ENCODE results near the gene RIC8A. TPM values are rescaled to one million over a fixed set of nuclear protein-coding genes. Genes with fewer than 3 reads are reported as not detected.

The RIC8A gene
- total and polyA plus RNA-seq, 9 of the 15 experiments (the other 6 are each of a cell fraction or from before 2014, with no cell fraction given) = 10.7 to 108 (median 72.1) TPM

GRCh38 chr11:235609-235996 is 28.1 kb downstream of the RIC8A start (continued):
- TF ChIP-seq YY1 (IDR thresholded peaks at IDR 0.05; ENCODE audit: borderline replicate concordance in 1 of 3, control insufficient read depth in 1 of 3, extremely low read depth in 1 of 3, insufficient read depth in 3 of 3, insufficient read length in 1 of 3, insufficient replicate concordance in 2 of 3, low read depth in 1 of 3, low read length in 2 of 3) (no peak), ZBTB34 (CRISPR knock-in tag; IDR thresholded peaks at IDR 0.05) (no peak), ZNF143 (CRISPR knock-in tag; IDR thresholded peaks at IDR 0.05) (no peak), PREB (CRISPR knock-in tag; IDR thresholded peaks at IDR 0.05) (no peak)

GRCh38 chr11:235997-236773 is 28.7 kb downstream of the RIC8A start, which contains the start of gene SIRT3:
TSS of gene SIRT3 (minus strand) at chr11:236342. CDS start at chr11:236328, 14 bp downstream.
- WGBS (ENCODE audit: insufficient coverage, low coverage, missing lambda C conversion rate) = under 1% methylated on average over 39 of the region's 70 CpGs
- no peak for FAIRE-seq
- TF ChIP-seq ZKSCAN3 (CRISPR knock-in tag; IDR thresholded peaks at IDR 0.05) = no peak
- TF ChIP-seq, protein P1, sequence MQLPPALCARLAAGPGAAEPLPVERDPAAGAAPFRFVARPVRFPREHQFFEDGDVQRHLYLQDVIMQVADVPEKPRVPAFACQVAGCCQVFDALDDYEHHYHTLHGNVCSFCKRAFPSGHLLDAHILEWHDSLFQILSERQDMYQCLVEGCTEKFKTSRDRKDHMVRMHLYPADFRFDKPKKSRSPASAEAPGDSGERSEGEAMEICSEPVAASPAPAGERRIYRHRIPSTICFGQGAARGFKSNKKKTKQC (CRISPR knock-in tag; IDR thresholded peaks at IDR 0.05) = 0 out of 2 replicates have a peak, but pooled peaks have one; percentile 44
- TF ChIP-seq HNRNPLL (IDR thresholded peaks at IDR 0.05; ENCODE audit: low read depth, low read length, poor library complexity, severe bottlenecking) = no peak
- TF ChIP-seq RBM25 (IDR thresholded peaks at IDR 0.05; ENCODE audit: low read depth, low read length, severe bottlenecking) = no peak
- no peak for TF ChIP-seq SP1 (CRISPR knock-in tag; IDR thresholded peaks at IDR 0.05)
- peak; percentile 84 for TF ChIP-seq KDM5B (IDR thresholded peaks at IDR 0.05; ENCODE audit: insufficient replicate concordance, low read depth, low read length)
- TF ChIP-seq ZNF830 (CRISPR knock-in tag; IDR thresholded peaks at IDR 0.05) = no peak
- no peak for TF ChIP-seq PREB (CRISPR knock-in tag; IDR thresholded peaks at IDR 0.05)
- no peak for TF ChIP-seq ZBTB8A (IDR thresholded peaks at IDR 0.05; ENCODE audit: partially characterized antibody)
- peak in 1 of 2 experiments; percentile 89; a peak in 2 of 4 replicates for TF ChIP-seq TRIM24 (IDR thresholded peaks at IDR 0.05)
- peak; percentile 57; the same call in 1 of the 2 replicates for TF ChIP-seq LEF1 (IDR thresholded peaks at IDR 0.05)

More at GRCh38 chr11:235997-236773, 28.7 kb downstream of the RIC8A start, which contains the start of gene SIRT3:
- CTCF ChIA-PET (ENCODE audit: low intra/inter-chr PET ratio) = no interaction called here
- peak within 1 kb of the TSS; percentile 95 for H2AFZ ChIP-seq (ENCODE audit: low read depth, low read length)
- ATAC-seq (peak; percentile 93), DNase-seq (ENCODE audit: extremely low read depth in 1 of 4, low spot score in 3 of 4) (peak; percentile 90 to 97 (median 96))
- H3K9me1 ChIP-seq (ENCODE audit: control insufficient read depth, insufficient read depth, low read length) = no peaks in the 10 kb centered on the region
- POLR2A ChIA-PET = interaction anchor here (0.6 to 1.3 kb wide), 4 partner anchors 13 to 169 kb away, joined by 3 to 8 read pairs (median 4); no protein-coding TSS in a partner anchor
- no TSS peak for BruUV-seq (replicated peaks)
- H3K9ac ChIP-seq (ENCODE audit: insufficient read depth in 1 of 2, low read depth in 2 of 2, low read length in 2 of 2) = peak within 1 kb of the TSS; percentile 94 to 98
- H3K27ac ChIP-seq (ENCODE audit: extremely low read depth, low read depth, low read length) = peak within 1 kb of the TSS; percentile 99
- peaks cover 10% of the 10 kb centered on the region; the same call in 1 of the 2 replicates for H4K20me1 ChIP-seq (replicated peaks; ENCODE audit: control insufficient read depth, insufficient read depth, low read length)
- H3K4me2 ChIP-seq (ENCODE audit: insufficient read depth, low read length) = peak within 1 kb of the TSS; percentile 91
- intact Hi-C loops (cut with micrococcal nuclease) (loop anchor here (2.0 kb wide), 1 partner anchor 29 kb away; the partner anchor contains the start of genes BET1L and RIC8A), in situ Hi-C loops (cut with MboI) (no loop called here)
- no peaks in the 10 kb centered on the region for H3K9me3 ChIP-seq (replicated peaks; ENCODE audit: control insufficient read depth, insufficient read depth, low read depth, low read length)
- H3K27me3 ChIP-seq (ENCODE audit: control insufficient read depth in 2 of 2, insufficient read depth in 2 of 2, low read length in 2 of 2) = no peaks in the 10 kb centered on the region
- peaks cover 31% of the 10 kb centered on the region for H3K36me3 ChIP-seq (ENCODE audit: control insufficient read depth, insufficient read depth, low read length)
- H3K4me3 ChIP-seq = peak within 1 kb of the TSS; percentile 97
- H3K4me1 ChIP-seq (replicated peaks in 1 of 2; ENCODE audit: control insufficient read depth in 2 of 2, insufficient read depth in 2 of 2, low read length in 2 of 2) = peaks cover 19 to 21% of the 10 kb centered on the region in 2 experiments; a peak in 4 of 5 replicates
- peaks cover 51% of the 10 kb centered on the region for H3K79me2 ChIP-seq (ENCODE audit: control insufficient read depth, insufficient read depth, low read length)
